MM.1S (cell line): ENCODE measurements around the gene TMEM212.

Experiments used
- EZH2phosphoT487 ChIP-seq: fragments of 300-600 bp; sonication (generic); IDR thresholded peaks from 2 replicates; pipeline ENCODE4 v1.6.1; 2018; ENCODE audit warnings: antibody characterized with exemption, low read length
- TF ChIP-seq, protein P1 (sequence below): fragments of 300-600 bp; sonication (generic); IDR thresholded peaks from 2 replicates; pipeline ENCODE4 v1.5.1; 2016; ENCODE audit warnings: antibody characterized with exemption, low read length, mixed read lengths

DNA sequence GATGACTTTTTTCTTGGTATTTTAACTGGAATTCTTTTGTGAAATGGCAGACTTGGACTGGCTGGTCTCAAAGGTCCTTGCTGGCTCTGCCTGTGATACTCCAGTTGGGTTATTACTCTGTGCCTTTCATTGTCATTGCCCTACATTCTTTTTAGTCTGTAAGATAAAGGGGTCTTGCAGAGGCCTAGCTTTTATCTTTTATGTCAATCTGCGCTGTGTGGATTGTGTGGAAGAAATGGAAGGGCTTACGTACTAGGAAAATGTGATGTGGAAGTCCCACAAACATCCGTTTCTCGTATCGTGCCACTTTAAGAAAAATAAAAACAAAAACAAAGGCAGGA lies 8.7 kb upstream of the TMEM212 start:
- no peak for TF ChIP-seq EZH2phosphoT487
- TF ChIP-seq, protein P1, sequence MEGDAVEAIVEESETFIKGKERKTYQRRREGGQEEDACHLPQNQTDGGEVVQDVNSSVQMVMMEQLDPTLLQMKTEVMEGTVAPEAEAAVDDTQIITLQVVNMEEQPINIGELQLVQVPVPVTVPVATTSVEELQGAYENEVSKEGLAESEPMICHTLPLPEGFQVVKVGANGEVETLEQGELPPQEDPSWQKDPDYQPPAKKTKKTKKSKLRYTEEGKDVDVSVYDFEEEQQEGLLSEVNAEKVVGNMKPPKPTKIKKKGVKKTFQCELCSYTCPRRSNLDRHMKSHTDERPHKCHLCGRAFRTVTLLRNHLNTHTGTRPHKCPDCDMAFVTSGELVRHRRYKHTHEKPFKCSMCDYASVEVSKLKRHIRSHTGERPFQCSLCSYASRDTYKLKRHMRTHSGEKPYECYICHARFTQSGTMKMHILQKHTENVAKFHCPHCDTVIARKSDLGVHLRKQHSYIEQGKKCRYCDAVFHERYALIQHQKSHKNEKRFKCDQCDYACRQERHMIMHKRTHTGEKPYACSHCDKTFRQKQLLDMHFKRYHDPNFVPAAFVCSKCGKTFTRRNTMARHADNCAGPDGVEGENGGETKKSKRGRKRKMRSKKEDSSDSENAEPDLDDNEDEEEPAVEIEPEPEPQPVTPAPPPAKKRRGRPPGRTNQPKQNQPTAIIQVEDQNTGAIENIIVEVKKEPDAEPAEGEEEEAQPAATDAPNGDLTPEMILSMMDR = no peak; the same call in 1 of the 2 replicates
